NCI-H2196 (cell line): ENCODE measurements around the gene TRIM41.
"Not testable (repeated sequence)": the region's sequence is repeated elsewhere in the genome, so short reads cannot be mapped to it uniquely, and the experiment has no call there.

Source experiments
- DNase-seq: peaks from one replicate; lab custom pipeline; 2025; ENCODE audit not compliant: unreplicated experiment; lab: John Stamatoyannopoulos, UW

TRIM41 gene

DNA sequence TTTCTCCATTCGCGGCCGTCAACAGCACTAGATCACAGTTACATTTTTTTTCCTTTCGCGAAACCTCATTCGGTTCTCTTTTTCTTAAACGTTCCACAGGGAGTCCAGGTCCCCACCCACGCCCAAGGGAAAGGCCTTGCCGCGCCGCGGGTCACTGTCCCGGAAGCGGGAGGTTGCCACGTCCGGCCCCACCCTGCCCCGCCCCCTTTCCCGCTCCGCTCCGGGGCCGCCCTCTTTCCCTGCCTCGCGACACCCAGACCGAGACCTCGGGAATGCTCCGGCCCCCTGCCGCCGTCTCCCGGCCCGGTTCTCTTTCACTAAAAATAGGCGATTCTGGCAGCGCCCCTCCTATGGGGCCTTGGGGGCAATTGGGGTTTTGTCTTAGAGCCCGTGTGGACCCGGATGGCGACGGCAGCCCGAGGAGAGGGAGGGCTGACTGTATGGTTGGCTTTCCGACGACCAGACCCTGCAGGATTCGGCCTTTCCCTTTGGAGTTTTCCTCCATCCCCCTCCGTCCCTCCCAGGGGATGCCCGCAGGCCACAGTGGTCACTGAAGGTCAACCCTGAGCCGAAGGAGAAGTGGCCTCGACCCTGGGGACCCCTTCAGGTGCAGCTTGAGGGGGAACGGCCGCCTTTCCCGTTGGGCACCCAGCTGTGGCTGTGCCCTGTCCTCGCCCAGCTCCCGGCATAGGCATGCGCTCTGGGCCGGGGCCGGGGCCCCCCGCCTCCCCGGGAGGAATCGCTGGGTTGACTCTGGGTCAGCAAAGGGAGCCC is 23.4 kb downstream of the TRIM41 start:
- DNase-seq, result no peak

DNA sequence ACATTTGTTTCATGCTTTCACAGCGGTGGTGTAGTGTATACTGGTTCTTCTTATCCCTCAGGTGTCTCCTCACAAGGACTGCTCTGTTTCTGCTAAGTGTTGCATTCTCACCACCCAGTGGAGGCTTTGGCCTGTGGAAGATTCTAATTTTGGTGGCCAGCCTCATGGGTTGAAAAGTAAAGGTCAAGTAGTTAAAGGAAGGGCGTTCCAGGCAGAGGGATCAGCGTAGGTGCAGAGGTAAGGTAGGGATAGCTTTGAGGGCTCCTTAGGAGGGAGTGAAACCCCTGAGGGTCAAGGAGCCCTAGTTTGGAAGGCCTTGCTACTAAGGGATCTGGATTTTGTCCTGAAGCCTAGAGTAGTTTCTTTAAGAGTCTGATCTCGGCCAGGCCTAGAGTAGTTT is 25.2 kb downstream of the TRIM41 start:
- DNase-seq, result no peak

DNA sequence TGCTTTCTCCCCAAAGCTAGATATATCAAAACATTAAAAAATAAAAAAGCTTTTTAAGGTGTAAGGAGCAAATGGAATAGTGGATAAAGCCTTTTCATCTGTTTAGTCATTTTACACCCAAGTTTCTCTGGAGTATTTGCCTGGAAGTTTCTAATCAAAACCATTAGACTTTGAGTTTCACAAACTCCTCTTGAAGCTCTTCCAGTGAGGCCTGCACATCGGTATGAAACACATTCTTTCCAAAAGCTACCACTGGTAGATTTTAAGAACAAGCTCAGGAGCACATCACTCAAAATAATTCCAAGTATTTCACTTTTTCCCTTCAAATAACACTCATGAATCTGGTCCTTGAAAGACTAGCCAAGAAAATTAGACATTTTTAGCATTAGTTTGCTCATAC is 32.2 kb downstream of the TRIM41 start:
- DNase-seq, result no peak

DNA sequence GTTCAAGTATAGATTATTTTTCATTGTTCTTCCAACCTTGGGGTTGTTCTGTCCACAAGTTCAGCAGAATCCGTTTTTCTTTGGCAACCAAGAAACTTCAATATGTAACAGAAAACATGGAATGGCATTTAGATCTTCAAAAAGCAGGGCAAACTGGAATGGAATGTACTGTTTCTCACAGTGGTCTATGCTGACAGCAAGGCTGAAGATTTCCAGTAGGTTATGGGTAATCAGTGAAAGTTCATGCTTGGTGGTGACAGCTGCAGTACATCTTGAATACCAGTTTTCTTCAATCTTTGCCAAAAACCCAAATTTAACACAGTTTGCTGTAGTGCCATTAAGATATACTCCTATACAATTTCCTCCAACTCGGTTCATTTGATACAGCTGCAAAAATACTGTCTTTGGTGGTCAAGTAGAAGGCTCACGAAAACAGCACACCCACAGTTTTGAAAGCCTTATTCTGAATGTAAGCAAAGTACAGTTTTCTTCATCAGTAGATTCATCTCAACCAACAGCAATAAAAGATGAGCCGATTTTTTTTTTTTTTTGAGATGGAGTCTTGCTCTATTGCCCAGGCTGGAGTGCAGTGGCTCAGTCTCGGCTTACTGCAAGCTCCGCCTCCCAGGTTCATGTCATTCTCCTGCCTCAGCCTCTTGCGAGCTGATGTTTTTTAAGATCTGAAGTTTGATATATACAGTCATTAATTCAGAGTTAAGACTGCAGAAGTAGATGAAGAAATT is 32.9 kb downstream of the TRIM41 start:
- no peak for DNase-seq

DNA sequence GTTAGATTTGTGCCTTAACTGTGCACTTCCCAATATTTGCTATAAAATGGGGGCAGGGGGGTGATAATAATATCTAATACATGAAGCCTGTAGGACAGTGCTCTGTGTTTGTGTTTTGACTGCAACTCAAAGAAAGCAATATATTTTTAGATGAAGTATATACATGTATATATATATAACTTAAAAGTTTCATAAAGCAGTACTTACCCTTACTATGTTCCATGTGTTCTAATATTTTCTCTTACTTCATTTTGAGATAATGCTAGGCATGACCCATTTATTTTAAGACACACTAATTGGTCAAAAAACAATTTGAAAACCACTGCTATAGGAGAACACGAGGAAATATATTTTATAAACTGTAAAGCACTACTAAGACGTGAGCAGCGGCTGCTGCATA is 35.5 kb downstream of the TRIM41 start:
- DNase-seq, result no peak

DNA sequence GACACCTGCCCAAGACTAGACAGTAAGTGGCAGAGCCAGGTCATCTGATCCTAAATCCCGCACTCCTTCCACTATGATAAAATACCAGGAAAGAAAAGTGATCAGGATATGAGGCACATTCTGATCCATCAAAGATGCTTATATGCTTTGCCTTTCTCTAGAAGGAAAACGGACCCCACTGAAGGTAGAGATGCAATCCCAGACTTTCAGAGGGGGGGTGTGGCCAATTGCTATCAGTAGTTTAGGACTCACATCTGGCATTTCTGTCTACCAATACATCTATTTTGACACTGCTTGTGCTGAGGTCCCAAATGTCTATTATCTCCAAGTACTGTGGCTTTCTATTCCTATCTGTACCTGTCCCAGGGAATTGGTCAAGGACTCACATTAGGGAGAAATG is 36.2 kb downstream of the TRIM41 start:
- DNase-seq, result no peak

DNA sequence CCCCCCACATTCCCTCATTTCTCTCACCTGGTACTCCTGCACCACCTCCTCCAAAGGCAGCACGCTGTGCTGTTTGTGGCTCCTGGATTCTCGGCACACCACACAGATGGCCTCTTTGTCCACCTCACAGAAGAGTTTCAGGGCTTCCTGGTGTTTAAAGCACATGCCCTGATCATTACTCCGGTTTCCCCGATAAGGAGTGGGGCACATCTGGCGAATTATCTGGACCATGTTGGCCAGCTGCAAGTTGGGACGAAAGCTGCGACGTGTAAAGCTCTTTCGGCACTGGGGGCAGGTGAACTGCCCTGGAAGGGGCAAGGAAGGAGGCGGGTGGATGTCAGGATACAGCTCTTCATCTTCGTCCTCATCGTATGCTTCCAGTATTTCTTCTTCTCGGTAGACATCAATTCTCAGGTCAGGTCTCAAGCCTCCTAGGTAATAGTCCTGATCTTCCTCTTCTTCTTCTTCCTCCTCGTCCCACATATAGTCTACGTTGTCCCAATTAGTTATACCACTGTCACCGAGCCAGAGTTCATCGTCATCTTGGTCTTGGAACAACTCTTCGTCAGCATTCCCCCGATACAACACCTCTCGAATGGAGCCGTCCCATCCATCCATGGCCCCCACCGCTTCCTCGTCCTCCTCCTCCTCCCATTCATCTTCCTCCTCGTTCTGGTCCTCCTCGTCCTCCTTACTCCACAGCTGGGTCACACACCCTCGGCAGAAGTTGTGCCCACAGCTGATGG is 37.1 kb downstream of the TRIM41 start:
- DNase-seq, result no peak

DNA sequence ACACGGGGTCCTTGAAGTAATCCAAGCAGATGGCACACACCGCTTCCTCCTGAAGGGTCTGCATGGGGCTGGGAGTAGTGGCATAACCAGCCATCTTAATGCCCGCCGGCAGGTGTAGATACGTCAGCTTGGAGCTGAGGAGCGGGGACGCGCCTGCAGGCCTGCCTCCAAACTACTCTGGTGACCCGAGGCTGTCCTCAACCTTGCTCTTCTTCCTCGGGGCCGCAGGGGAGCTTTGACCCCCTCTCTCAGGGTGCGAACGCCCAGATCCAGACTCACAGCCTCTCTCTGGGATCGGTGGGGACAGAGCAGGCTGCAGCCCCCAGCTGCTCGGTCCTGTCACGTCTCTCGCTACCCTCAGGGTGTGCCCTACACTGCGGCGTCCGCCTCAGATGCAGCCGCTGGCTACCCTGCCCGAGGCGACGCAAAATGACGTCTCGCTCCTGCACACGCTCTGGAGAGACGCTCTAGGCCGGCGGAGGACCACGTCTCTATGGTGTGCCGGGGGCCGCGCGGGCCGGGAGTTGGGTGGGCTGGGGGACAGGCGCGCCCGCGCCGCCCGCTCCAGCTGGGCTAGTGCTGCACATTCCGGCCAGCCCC is 37.7 kb downstream of the TRIM41 start, which contains the start of gene TRIM52:
TSS of gene TRIM52 (minus strand) at position 424 of the 600 bp plus-strand sequence. CDS start at position 94, 330 bp downstream.
- no peak for DNase-seq

DNA sequence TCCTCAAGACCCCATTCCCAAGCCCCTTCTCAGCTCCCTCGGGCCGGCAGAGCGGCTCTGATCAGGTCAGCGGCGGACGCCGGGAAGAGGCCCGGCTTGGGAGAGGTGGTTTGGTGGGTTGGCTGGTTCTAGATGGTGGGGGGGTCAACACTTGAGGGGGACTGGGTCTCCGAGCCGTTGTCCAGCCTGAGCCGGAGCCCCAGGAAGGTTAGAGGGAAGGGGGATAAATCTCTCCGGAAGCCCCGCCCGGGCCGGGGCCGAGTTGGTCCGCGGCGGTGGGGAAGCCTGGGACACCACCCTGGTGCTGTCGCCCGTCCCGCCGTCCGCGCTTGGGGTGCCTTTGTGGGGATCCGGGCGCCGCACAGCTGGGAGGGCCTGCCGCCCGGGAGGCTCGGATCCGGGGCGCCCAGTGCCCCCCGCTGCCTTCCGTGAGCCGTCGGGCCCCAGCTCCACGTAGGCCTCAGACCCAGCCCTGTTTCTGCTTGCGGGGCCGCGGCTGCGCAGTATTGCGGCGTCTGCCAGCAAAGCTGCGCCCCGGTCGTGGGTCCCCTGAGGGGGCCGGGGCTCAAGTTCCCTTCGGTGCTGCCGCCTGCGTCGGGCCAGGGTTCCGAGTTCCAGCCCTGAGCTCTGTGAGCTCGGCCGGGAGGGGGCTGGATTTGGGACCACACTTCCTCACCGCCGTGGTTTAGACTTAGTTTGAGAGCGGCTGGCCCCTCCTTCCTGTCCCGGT is 38.4 kb downstream of the TRIM41 start:
- no peak for DNase-seq

DNA sequence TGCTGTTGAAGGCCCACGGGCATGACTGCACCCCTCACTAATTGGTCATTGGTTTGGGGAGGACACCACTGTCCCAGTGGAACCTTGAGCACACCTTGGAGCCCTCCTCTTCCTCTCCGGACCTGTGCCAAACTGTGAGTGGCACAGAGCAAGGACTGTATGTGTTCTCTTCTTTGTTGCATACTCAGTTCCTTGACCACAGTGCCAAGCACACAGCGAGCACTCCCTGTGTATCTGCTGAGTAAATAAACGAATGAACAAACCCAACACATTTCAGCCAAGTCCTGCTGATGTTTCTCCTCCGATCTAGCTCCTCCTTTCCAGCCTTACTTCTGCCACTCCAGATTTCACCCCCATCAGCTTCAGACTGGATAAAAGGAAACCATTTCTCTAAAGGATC is 40.6 kb downstream of the TRIM41 start:
- no peak for DNase-seq

DNA sequence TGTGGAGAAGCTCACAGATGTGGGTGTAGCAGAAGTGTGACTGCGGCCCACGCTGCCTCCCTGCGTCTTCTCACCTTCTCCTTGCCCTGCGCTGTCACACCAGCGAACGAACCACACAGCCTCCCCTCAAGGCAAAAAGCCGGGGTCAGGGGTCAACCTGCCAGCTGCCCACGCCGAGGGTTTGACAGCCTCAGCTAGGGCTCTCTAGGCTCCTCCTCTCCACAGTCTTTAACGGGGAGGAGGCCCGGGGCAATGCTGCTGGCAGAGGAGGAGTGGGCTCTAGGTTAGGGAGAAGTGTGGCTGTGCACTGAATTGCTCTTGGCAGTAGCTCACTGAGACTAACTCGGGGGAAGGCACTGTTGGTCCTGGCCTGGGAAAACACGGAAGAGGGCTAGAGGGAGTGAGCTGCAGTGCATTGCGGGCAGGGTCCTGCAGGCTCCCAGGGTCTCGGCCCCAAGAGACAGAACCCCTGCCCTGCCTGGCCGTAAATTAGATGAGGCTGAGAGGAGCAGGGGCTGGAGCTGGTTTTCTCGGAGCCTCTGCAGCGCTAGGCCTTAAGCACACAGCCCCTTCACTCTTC is 42.1 kb downstream of the TRIM41 start:
- no peak for DNase-seq

DNA sequence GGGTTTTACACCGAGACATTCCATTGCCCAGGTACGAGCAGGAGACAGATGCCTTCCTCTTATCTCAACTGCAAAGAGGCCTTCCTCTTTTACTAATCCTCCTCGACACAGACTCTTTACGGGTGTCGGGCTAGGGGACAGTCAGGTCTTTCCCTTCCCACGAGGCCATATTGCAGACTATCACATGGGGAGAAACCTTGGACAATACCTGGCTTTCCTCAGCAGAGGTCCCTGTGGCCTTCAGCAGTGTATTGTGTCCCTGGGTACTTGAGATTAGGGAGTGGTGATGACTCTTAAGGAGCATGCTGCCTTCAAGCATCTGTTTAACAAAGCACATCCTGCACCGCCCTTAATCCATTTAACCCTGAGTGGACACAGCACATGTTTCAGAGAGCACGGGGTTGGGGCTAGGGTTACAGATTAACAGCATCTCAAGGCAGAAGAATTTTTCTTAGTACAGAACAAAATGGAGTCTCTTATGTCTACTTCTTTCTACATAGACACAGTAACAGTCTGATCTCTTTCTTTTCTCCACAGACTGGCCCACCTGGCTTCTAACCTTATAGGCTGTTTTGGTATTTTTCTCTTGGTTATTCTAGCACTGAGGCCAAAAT is 44.3 kb downstream of the TRIM41 start:
- not testable (repeated sequence) for DNase-seq

DNA sequence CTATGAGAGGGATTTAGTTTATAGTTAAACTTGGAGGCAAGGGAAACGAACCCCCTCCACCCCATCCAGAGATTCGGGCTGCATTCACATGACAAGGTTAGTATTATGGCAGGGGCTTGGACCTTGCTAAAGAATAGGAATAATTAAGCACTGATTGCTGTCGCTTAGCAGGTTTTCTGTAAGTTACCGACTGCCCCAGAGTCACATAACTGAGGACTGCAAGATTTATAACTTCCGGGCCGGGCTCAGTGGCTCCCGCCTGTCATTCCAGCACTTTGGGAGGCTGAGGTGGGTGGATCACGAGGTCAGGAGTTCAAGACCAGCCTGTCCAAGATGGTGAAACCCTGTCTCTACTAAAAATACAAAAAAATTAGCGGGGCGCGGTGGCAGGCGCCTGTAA is 44.8 kb downstream of the TRIM41 start:
- not testable (repeated sequence) for DNase-seq

DNA sequence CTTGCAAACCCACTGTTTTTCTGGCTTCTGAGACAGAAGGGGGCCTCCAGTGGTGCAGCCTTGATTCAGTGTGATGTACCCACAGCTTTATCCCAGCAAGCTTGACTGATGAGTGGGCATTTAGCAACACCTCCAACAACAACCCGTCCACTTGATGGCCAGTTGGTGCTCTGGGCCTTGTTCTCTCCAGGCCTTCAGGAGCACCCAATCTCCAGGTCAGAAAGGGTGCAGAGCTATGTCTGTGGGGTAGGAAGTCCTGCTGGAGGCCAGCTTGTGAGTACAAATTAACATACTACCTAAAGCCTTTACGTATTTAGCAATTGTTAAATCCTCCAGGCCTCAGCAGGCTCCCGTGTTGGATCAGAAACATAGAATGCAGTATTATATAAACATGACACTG is 48.0 kb downstream of the TRIM41 start:
- DNase-seq, result no peak

DNA sequence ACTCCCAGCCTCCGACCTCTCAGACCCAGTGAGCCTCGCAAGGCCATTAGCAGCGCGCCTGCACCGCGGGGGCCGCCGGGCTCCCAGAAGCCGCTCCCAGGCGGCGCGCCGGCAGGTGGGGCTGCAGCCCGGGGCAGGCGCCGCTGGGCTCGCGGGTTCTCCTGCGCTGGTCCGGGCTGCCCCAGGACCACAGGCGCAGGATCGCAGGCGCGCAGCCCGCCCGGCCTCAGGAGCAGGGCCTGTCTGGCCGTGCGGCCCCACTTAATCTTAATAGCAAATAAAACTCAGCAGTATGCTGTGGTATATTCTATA is 50.3 kb downstream of the TRIM41 start:
- DNase-seq, result not testable (repeated sequence)

DNA sequence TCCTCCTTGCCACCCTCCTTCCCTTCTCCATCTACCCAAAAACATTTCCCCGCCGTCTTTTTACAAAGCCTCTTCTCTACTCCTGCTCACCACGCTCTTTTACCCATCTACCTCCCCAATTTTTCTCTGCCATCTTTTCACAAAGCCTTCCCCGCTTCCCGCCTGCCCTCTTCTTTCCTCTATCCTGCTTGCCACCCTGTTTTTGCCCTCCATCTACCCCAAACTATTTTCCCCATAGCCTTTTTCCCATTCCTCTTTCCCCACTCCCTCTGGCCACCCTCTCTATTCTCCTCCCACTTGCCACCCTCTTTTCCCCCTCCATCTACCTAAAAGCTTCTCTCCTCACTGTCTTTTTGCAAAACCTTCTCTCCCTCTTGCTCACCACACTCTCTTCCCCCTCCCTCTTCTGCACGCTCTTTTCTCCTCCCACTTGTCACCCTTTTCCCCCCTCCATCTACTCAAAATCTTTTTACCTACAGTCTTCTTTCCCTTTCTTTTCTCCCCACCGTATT is 57.2 kb downstream of the TRIM41 start:
- no peak for DNase-seq

DNA sequence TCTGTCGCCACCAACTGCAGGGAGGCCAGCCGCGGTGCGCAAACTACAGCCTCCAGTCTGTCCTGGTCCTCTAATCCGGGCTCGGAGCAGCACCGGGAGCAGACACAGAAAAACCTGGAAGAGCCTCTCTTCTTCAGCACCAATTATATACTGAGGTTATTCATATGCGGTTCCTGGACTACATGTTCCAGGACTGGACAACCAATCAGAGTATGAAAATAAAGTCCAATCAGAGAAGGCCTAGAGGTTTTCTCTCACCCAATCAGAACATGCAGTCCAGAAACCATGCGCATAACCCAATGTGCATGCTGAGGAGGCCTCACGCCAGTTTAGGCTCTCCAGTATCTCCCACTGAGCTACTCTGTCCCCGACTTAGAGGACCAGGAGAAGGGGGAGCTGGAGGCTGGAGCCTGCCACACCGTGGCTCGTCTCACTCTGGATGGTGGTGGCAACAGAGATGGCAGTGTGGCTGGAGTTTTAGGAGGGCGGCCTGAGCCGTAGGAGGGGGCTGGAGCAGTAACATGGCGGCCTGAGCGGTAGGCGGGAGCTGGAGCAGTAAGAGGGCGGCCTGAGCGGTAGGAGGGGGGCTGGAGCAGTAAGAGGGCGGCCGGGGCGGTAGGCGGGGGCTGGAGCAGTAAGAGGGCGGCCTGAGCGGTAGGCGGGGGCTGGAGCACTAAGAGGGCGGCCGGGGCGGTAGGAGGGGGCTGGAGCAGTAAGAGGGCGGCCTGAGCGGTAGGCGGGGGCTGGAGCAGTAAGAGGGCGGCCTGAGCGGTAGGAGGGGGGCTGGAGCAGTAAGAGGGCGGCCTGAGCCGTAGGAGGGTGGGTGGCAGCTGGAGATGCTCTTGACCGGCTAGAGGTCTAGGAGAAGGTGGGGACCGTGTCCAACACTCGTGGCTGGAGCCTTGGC is 58.2 kb downstream of the TRIM41 start:
- no peak for DNase-seq

DNA sequence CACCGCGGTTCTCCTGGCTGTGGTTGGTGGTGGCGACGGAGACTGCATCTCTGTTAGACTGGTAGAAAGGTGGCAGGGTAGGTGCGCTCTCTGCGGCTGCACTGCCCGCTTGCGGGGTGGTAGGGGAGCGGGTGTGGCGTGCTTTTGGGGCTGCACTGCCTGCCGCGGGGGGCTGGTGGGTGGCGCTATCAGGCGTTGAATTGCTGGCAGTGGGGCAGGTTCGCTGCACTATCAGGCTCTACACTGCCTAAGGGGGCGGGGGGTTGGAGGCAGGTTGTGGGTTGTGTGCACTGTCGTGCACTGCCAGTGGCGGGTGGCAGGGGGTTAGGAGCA is 58.9 kb downstream of the TRIM41 start:
- no peak for DNase-seq

DNA sequence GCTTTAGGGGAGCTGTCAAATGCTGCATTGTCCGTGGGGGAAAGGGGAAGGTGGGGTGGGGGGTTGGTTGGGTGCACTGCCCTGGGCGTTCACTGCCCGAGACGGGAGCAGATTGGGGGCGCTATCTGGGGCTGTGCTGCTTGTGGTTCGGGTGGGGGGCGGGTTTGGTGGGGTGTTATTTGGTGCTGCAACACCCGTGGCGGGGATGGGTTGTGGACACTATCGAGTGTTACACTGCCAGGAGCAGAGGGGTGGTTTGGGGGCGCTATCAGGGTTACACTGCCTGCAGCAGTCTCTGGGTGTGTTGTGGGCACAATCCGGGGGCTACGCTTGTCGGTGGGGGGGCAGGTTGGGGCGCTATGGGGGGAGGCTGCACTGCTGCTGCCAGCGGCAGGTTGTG is 59.3 kb downstream of the TRIM41 start:
- DNase-seq, result not testable (repeated sequence)
